Ramos (cell line): ENCODE results near the gene PAOX.
"Not testable (repeated sequence)": the region's sequence is repeated elsewhere in the genome, so short reads cannot be mapped to it uniquely, and the experiment has no call there.

Source experiments
- in situ Hi-C: fragments of 300-500 bp; cut with MboI; formaldehyde crosslinking; loops from one replicate; pipeline ENCODE4 v1.14.3; 2022; ENCODE audit warnings: low sequenced_read_pairs; ENCODE audit not compliant: unreplicated experiment

Gene PAOX

DNA sequence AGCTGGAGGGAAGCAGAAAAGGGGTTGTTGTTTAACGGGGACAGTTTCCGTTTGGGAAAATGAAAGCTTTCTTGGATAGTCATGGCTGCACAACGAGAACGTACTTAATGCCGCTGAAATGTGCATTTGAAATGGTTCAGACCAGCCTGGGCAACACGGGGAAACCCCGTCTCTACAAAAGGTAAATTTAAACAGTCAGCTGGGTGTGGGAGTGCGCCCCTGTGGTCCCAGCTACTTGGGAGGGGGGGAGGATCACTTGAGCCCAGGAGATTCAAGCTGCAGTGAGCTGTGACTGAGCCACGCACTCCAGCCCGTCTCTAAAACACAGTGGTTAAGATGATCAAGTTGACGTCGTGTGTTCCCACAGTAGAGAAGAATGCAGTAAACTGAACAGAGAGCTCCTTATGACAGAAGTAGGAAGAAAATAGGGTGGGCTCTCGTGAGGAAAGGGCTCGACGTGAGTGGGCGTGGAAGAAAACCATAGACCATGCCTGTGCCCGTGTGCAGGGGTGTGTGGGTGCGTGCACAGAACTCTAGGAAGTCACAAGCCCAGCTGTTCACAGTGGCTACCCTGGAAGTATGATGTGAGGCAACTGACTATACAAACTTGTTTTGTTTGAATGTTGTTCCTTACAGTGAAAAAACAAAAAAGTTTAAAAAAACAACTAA, 17.2 kb upstream of the PAOX start:
- in situ Hi-C loops: no loop called here

DNA sequence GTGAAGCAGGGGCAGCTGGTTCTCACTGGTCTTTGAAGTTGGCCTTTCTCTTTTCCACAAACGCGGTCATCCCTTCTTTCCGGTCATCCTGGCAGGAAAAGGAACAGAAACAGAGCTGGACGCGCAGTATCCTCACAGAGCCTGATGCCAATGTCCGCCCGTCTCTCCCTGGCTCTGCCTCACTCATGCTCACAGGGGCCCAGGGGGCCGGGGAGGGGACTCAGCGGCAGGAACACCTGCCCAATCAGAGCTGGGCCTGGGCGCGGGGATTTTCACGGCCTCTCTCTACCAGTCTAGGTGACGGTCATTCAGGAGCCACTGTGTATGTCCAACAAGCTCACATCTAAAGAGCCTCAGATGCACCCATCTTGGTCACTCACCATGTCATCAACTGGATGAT, 16.2 kb upstream of the PAOX start:
- in situ Hi-C loops: no loop called here

DNA sequence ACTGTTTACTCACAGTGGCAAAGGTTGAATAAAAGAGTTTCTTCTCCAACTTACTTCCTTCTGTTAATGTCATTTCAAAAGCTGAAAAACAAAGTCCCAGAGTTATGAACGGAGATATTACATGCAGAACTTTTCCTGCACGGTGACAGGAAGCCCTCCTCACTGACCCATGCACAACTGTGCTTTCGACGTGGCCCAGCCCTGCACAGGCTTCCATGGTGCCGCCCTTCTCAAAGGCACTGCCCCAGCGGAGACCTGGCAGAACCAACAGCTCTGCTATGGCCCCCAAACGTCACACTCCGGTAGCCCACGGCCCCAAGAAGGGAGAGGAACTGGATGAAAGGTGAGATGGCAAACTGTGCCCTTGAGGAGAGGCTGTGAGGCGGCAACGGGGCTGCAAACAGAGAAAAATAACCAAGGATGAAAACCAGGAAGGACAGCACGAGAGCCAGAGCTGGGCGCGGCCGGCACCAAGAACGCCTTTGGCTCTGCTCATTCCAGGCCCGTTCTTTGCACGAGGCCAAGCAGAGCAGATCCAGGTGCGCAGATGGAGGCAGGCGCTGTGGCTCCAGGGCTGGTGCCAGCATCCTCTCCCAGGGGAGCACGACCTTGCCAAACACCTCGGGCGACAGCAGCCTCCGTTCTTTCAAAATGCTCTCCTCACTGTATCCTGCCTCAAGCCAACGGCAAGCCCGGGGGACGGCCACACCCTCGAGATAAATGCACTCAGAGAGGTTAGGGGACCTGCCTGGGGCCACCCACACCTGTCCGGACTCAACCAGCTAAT, 14.2 kb upstream of the PAOX start:
- in situ Hi-C loops: no loop called here

DNA sequence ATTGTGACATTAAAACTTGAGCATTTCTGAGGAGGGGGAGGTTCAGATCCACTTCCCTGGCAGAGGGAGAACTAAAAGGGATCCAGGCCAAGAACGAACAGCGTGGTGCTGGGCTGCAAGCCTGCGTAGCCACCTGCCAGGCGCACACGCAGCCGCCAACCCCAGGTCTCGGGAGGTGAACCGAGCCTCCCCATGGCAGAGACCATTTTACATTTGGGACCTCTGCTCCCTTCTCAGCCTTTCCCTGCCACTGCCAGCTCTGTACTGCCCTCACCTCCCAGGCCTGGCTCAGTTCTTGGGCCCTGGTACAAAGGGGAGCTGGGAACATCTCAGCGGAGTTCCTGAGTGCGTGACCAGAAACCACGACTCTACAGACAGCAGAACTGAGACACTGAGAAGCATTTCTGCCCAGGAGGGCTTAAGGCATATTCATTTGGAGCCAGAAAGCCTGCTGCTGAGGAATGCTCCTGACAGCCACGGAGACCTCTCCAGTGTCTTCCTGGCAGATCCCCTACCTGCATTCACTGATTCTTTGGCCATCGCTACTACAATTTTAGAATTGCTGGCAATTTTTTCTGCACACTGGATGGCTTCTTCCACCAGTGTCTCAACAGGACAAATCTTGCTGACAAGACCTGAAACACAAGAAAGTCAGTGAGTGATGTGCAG, 13.5 kb upstream of the PAOX start:
- in situ Hi-C loops: no loop called here

DNA sequence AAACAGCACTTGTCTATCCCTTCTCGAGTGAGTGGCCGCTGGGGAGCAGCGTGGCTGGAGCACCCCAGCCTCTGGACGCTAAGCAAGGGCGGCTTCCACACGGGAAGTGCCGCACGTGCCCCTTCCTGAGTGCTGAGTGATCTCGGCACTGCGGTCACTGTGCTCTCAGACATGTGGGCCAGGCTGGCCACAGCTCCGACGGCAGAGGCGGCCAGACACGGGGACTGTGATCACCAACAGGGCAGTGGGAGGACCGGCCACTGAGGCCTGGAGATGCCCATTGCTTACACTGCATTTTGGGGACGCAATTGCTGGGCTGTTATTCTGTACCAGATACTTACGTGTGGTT, 13.0 kb upstream of the PAOX start:
- in situ Hi-C loops: no loop called here

DNA sequence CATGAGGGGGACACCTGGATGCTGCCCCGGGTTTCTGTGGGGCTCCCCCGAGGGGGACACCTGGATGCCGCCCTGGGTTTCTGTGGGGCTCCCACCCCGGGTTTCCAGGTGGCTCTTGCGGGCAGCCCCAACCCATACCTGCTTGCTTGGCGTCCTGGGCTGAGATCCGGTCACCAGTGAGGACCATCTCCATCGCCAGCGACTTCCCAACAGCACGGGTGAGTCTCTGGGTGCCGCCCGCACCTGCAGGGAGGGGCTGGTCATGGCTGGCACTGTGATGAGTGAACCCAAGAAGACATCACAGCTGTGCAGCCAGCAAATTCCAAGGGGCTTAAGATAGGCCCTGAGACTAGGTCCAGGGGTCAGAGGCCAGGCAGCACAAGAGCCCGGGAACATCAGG, 12.3 kb upstream of the PAOX start:
- in situ Hi-C loops: no loop called here

DNA sequence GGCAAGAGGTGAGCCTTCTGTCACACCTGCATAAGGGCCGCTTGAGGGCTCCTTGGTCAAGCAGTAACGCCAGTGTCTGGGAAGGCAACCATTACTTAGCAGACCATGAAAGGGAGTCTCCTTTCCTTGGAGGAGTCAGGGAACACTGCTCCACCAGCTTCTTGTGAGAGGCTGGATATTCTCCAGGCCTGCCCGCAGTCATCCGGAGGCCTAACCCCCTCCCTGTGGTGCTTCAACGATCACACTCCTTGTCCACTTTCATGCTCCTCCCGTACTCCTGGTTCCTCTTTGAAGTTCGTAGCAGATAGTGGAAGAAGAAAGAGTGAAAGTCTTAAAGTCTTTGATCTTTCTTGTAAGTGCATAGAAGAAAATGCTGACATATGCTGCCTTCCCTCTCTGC, 11.6 kb upstream of the PAOX start:
- in situ Hi-C loops: not testable (repeated sequence)

DNA sequence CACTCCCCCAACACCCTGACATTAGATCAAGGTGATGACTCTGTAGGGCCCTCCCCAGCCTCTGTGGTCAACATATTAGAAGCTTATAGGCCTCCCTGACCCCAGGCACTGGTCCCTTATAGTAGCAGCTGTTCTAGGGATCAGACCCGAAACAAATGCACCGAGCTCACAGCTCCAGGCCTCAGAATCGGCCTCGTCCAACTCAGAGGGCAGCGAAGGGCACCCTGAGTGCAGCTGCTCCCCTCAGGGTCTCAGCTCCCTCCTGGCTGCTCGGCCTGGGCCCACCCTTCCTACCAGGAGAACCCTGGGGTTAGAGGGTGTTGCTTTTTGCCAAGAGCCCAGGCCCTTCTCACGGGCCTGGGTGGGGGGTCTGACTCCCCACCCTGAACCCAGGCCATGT, 10.9 kb upstream of the PAOX start:
- in situ Hi-C loops: no loop called here

DNA sequence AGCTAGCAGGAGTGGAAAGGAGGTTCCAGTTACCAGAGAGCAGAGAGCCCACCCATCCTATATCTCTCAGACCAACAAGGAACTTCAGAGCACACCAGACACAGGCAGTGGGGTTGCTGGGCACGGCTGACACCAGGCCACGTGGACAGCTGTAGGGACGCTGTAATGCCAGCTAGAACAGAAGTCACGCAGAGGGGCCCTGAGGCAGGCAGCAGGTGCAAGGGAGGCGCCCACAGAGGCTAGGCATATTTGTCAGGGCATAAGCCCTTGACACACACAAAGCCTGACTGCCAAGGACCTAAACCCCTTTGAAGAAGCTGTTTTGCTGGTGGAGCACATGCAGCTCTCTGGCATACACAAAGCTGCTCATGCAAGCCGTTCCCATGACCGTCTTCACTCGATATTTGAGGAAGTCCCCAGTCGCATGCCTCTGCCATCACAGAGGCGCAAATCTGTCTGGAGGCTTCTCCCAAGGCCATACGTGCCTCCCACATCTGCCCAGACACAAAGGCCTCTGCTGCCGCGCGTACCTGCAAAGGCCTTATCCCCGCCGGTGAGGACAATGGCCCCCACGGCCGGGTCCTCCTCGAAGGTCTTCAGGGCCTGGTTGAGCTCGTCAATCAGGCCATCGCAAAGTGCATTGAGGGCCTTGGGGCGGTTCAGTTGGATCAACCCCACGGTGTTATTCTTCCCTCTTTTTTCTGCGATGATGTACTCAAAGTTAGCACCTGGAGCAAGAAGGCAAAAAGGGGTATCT, 8.9 kb upstream of the PAOX start:
- in situ Hi-C loops: no loop called here

DNA sequence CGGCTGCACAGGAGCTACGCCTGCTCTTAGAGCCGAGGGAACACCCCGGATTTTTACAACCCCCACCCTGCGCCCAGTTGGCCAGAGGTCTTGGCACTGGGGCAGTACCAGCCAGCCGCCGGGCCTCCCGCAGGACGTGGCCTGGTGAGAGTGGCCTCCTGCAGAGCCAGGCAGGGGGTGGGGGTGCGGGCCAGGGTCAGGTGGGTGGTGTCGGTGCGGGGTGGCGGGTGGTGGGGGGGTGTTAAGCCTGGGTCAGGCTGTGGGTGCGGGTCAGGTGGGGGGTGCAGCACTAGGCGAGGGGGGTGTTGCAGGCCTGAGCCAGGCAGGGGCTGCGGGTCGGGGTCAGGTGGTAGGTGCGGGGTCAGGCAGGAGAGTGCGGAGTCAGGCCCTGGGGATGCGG, 6.6 kb upstream of the PAOX start:
- in situ Hi-C loops: no loop called here

DNA sequence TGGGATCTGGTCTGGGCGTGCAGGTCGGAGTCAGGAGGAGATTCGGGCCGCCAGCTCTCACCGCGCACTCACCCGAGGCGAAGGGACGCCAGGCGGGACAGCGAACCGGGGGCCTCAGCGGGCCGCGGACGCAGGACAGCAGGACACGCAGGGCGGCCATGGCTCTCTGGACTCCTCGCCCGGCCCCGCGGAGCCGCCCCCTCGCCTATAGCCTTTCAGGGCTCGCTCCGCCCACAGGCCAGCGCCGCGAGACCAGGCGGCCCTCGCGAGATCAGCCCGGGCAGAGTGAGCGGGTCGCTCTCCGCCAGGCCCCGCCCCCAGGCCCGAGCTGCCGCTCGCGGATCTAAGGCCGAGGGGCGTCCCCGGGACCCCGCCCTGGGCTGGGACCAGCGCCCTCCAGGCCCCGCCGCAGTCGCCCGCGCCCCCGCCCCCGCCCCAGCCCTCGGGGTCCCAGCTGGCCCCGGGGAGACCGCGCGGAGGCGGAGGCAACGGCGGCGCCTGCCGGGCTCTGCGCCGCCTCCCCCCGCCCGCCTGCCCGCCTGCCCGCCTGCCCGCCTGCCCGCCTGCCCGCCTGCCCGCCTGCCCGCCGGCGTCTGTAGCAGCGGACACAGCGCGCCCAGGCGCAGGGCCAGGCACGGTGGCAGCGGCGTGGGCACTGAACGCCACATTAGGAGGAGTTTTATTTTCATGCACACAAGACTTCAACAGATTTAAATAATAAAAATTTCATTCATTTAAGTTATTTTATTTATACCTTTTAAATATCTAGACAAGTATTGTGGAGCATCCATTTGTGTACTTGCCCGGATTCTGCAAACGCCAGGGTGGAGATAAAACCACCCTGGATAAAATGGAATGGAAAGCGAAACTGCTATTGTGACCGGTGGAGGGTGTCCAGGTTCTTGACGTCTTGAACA, 5.6 kb upstream of the PAOX start, which contains the start of gene ECHS1:
TSS of gene ECHS1 (minus strand) at position 181 of the 917 bp plus-strand sequence. CDS start at position 160, 21 bp downstream.
- in situ Hi-C loops: no loop called here

DNA sequence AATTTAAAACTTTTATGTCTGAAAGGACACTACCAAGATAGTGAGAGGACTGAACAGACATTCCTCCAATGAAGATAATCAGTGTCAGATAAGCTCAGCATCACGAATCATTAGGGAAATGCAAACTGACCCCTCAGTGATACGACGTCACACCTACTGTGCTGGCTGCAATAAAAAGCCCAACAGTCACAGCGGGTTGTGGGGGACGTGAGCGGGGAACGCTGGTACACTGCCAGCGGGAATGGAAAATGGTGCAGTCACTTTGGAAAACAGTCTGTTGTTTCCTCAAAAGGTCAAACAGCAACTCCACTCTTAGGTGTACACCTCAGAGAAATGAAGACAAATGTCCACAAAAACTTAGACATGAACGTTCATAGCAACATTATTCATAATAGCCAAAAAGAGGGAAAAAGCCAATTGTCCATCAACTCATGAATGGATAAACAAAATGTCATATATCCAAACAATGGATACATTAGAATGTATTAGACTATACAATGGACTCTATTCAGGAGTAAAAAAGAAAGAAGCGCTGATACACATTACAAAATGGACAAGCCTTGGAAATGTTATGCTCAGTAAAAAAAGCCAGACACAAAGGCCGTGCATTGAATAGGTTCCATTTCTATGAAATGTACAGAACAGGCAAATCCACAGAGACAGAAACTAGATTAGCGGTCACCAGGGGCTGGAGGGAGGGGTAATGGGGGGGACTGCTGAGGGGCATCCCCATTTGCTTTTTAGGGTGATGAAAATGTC, 3.5 kb upstream of the PAOX start:
- in situ Hi-C loops: no loop called here

DNA sequence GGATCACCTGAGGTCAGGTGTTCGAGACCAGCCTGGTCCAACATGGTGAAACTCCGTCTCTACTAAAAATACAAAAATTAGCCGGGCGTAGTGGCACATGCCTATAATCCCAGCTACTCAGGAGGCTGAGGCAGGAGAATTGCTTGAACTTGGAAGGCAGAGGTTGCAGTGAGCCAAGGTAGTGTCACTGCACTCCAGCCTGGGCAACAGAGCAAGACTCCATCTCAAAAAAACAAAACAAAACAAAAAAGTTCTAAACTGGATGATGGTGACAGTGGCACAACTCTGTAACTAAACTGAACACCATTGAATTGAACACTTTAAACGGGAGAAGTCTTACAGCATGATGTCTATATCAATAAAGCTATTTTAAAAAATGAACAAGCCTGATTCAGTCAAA, 2.9 kb upstream of the PAOX start:
- in situ Hi-C loops: not testable (repeated sequence)

DNA sequence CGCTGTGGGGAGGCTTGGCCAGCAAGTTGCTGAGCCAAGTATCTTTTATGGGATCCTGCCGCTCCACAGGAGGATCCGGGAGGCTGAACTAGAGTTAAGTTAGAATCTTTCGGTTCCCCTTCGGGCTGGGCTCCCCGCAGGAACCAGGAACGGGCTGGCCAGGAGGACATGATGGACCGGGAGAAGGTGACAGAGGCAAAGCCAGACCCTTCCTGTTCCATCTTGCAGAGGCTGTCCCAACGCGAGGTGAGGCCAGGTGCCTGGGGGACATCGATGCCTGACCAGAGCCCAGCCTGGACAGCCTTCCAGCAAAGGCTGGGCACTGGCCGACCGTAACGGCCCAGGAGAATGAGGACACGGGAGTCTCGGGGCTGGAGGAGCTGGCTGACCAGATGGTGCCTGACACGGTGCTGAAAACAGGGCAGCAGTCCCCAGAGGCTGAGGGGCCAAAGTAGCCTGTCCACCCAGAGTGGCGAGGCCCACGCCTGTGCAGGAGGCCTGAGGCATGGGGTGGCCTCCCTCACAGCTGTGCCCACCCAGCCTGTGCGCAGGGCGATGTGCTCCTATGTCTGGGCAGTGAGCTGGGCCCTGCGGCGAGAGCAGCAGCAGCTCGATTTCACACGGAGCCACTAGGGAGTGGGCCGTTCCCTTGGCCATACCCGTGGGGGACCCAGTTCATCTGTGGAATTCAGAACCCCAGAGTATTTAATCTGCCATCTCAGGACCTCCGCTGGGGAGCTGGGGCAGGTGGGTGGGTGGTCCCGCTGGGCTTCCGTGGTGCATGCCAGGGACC, 1.8 kb upstream of the PAOX start:
- in situ Hi-C loops: no loop called here

DNA sequence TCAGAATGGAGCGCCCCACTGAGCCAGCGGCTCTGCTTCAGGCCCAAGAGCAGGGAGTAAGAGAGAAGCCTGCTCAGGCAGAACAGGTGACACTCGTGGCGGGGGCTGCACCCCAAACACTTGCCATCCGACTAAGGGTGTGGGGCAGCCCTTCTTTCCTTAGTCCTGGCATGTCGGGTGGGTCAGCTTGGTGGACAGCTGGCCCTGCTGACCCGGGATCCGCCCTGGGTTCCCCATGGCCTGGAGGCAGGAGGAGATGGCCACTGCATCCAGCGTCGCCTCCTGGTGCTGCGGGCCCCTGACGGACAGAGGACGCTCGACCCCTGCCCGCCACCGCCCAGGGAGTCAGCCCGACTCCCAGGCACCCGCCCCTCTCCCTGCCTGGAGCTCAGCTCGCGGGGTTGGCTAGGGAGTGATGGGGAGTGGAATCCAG, 1.2 kb upstream of the PAOX start:
- in situ Hi-C loops: no loop called here

DNA sequence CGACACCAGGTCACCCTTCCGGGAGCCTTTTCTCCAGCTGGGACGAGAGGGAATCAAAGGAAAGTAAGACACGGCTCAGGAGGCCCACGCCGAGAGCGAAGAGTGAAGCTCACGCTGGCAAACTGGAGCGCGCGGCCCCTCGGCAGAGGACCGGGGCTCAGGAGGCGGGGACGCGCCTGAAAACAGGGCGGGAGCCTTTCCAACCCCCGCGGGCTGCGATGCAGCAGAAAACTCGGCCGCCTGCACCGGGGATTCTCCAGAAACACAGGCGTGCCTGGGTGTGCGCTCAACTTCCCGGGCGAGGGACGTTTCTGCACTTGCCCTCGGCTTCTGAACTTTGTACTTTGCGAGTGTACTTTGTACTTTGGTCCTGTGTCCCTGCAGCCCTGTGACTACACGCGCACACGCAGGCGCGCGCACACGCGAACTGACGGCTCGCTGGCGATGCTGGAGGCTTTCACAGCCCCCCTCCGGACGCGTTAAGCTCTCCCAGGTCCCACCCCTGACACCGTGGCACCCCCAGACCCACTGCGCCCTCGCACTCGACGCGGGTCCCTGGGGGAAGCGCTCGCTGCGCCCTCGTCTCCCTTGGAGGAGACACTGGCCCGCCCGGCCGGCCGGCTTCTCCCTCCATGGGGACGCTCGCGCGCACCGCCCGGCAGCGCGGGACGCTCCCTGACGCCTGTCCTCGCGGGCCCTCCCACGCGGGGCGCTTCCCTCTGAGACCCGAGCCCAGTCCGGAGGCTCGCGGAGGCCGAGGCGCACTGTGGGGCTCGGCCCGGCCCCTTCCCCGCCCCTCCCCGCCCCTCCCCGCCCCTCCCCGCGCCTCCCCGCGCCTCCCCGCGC, 588 bp upstream of the PAOX start:
- in situ Hi-C loops: no loop called here
